K562 (cell line): ENCODE results near the gene CFAP221.

Experiments used
- EWSR1 ChIP-seq: fragments of 450-650 bp; IDR thresholded peaks from 2 replicates; pipeline ENCODE4 v1.6.1; 2018; ENCODE audit warnings: borderline replicate concordance, mild to moderate bottlenecking, low read depth, moderate library complexity; ENCODE audit not compliant: partially characterized antibody
- EZH2 ChIP-seq: IDR thresholded peaks from 2 replicates; pipeline ENCODE4 v1.6.1; 2012; ENCODE audit warnings: low read depth, mild to moderate bottlenecking, inconsistent platforms, low read length, borderline replicate concordance
- GABPB1 ChIP-seq: sonication (generic); formaldehyde crosslinking; IDR thresholded peaks from 2 replicates; pipeline ENCODE4 v1.8.0; 2022; ENCODE audit warnings: mild to moderate bottlenecking, missing genetic modification reagents
- MAFK ChIP-seq: IDR thresholded peaks from 2 replicates; pipeline ENCODE4 v1.6.1; 2011; ENCODE audit warnings: low read length, improper control_type of control experiment
- PHB2 ChIP-seq: fragments of 450-650 bp; IDR thresholded peaks from 2 replicates; pipeline ENCODE4 v1.6.1; 2017; ENCODE audit warnings: low read depth
- ZNF140 ChIP-seq: fragments of 250-450 bp; sonication (Bioruptor Pico); IDR thresholded peaks from 2 replicates; pipeline ENCODE4 v1.8.0; 2021; ENCODE audit warnings: moderate library complexity, mild to moderate bottlenecking, inconsistent platforms
- TF ChIP-seq, protein P1 (sequence below), 3 experiments: IDR thresholded peaks in 2 of 3; conservative IDR thresholded peaks in 1 of 3; 2 replicates each; pipeline ENCODE4 v1.5.1; 2011 to 2012; ENCODE audit warnings: low read length in 3 of 3, mild to moderate bottlenecking in 3 of 3, control low read depth in 2 of 3, improper control_type of control experiment in 1 of 3, inconsistent platforms in 1 of 3, low read depth in 1 of 3, mixed read lengths in 1 of 3, moderate library complexity in 1 of 3; ENCODE audit not compliant: insufficient read depth in 2 of 3
- TF ChIP-seq, protein P2 (sequence below): sonication (generic); formaldehyde crosslinking; IDR thresholded peaks from 2 replicates; pipeline ENCODE4 v1.9.0; 2022; ENCODE audit warnings: mild to moderate bottlenecking, missing genetic modification reagents

DNA sequence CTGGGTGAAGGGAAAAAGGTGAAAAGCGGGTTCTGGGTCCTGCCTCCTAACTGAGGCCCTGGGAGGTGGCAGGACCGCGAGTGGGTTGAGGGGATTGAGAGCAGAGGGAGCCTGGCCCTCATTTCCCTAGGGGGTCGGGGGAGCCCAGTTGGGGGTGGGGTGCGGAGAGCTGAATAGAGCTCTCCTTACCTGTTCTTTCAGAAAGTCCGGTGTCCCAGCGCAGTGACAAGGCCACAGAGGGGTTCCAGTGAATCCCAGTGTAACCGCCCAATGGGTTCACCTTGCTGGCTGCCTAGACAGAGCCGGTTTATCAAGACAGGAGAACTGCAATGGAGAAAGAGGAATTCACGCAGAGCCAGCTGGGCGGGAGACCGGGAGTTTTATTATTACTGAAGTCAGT, 157.1 kb downstream of the CFAP221 start:
- TF ChIP-seq EWSR1, result no peak
- no peak for TF ChIP-seq GABPB1 (CRISPR knock-in tag)
- no peak for TF ChIP-seq PHB2
- TF ChIP-seq, protein P1, sequence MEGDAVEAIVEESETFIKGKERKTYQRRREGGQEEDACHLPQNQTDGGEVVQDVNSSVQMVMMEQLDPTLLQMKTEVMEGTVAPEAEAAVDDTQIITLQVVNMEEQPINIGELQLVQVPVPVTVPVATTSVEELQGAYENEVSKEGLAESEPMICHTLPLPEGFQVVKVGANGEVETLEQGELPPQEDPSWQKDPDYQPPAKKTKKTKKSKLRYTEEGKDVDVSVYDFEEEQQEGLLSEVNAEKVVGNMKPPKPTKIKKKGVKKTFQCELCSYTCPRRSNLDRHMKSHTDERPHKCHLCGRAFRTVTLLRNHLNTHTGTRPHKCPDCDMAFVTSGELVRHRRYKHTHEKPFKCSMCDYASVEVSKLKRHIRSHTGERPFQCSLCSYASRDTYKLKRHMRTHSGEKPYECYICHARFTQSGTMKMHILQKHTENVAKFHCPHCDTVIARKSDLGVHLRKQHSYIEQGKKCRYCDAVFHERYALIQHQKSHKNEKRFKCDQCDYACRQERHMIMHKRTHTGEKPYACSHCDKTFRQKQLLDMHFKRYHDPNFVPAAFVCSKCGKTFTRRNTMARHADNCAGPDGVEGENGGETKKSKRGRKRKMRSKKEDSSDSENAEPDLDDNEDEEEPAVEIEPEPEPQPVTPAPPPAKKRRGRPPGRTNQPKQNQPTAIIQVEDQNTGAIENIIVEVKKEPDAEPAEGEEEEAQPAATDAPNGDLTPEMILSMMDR (IDR thresholded peaks at IDR 0.05 in 2 of 3, conservative IDR thresholded peaks at IDR 0.05 in 1 of 3; ENCODE audit: insufficient read depth in 2 of 3, low read depth in 1 of 3, low read length in 3 of 3), result no peak
- no peak for TF ChIP-seq ZNF140 (CRISPR knock-in tag)
- no peak for TF ChIP-seq EZH2
- no peak for TF ChIP-seq MAFK
- TF ChIP-seq, protein P2, sequence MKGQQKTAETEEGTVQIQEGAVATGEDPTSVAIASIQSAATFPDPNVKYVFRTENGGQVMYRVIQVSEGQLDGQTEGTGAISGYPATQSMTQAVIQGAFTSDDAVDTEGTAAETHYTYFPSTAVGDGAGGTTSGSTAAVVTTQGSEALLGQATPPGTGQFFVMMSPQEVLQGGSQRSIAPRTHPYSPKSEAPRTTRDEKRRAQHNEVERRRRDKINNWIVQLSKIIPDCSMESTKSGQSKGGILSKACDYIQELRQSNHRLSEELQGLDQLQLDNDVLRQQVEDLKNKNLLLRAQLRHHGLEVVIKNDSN (CRISPR knock-in tag), result no peak
